ENCODE data around the gene ANKLE2. TPM values are rescaled to one million over a fixed set of nuclear protein-coding genes. Genes with fewer than 3 reads are reported as not detected.
"Not testable (repeated sequence)": the region's sequence is repeated elsewhere in the genome, so short reads cannot be mapped to it uniquely, and the experiment has no call there.

The ANKLE2 gene
- polyA plus RNA-seq, 3 donors from 2014 or later: 14.4 to 26.7 (median 22.3) TPM

DNA sequence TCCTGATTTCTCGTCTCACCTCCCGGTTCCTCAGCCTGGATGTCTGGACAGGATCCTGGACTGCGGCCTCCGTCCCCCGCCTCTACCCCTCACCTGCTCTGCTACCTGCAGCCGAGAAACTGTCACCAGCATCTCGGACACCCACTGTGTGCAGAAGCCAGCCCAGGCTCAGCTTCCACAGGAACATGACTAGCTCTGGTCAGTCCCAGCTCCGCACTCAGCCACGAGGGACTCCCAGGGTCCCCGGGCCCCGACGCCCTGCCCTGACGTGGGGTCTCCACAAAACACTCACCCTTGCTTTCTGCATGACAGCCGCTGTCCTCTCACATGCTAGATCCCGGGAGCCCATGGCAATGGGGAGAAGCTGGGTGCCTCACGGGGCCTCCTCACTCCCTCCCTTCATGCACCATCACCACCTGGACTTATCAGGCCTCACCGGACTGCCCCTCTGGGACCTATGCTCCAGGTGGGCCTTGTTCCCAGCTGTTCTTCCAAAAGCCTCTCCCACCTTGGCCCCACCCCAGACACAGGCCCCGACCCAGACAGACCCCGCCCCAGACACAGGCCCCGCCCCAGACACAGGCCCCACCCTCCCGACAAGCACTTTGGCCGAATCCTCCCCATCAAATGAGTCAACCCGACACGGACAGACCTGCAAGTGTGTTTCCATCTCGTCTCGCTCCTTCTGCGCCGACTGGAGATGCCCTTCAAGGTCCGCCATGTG lies 26.9 kb upstream of the ANKLE2 start:
- peaks cover 4 to 15% (median 5%) of the 10 kb centered on the region in 3 donors for H3K27me3 Mint-ChIP-seq (ENCODE audit: low read depth in 3 of 3)
- H3K27ac Mint-ChIP-seq: peak overlapping the region in 2 of 6 donors; percentile 13 to 65
- no peak overlapping the region for H3K4me3 Mint-ChIP-seq
- H3K4me1 Mint-ChIP-seq: no peaks in the 10 kb centered on the region
- peaks cover 18 to 30% (median 25%) of the 10 kb centered on the region in 3 donors for H3K36me3 Mint-ChIP-seq
- no peaks in the 10 kb centered on the region for H3K9me3 Mint-ChIP-seq
- no peak for DNase-seq

DNA sequence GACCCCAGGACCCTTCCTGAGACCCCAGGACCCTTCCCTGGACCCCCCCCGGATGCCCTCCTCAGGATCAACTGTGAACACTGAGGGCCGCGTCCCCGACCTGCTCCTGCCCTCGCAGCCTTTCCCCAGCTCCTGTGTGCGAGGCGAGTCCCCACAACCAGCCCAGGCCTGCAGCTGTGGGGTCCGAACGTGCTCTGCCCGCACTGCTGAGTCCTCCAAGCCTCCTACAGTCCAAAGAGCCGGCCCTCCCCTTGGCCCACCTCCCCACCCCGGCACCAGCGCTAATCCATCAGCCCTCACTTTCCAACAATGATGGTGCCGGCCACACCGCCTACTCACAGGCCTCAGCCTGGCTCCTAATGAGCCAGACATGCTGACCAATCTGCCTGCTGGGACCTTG lies 26.2 kb upstream of the ANKLE2 start:
- H3K4me3 Mint-ChIP-seq: no peak overlapping the region
- H3K27ac Mint-ChIP-seq: peak overlapping the region in 2 of 6 donors; percentile 45 to 65
- peaks cover 4 to 15% (median 5%) of the 10 kb centered on the region in 3 donors for H3K27me3 Mint-ChIP-seq (ENCODE audit: low read depth in 3 of 3)
- H3K9me3 Mint-ChIP-seq: no peaks in the 10 kb centered on the region
- H3K4me1 Mint-ChIP-seq: no peaks in the 10 kb centered on the region
- no peak for DNase-seq
- peaks cover 18 to 33% (median 25%) of the 10 kb centered on the region in 3 donors for H3K36me3 Mint-ChIP-seq

DNA sequence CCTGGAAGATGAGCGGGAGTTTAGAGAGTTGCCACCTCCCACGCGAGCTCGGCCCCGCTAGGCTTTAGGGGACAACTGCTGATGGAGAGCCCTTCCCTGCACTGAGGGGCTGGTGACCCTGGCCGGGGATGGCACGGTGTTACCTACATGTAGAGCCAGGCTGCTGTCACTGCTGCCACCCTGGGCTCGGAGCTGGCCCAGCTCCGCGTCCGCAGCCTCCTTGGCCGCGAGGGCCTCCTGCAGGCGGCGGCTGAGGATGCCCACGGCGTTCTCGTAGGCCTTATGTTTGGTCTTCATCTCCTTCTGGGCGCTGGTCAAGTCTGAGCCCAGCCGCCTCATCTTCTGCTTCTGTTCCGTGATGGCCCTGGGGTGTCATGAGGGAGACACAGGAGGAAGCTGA lies 24.6 kb upstream of the ANKLE2 start:
- Mint-ChIP-seq H3K4me3 (no peak overlapping the region), H3K4me1 (no peaks in the 10 kb centered on the region), H3K27me3 (ENCODE audit: low read depth in 3 of 3) (peaks cover 4 to 15% (median 5%) of the 10 kb centered on the region in 3 donors), H3K36me3 (peaks cover 15 to 36% (median 25%) of the 10 kb centered on the region in 3 donors), H3K9me3 (no peaks in the 10 kb centered on the region), H3K27ac (no peak overlapping the region)
- DNase-seq: no peak

DNA sequence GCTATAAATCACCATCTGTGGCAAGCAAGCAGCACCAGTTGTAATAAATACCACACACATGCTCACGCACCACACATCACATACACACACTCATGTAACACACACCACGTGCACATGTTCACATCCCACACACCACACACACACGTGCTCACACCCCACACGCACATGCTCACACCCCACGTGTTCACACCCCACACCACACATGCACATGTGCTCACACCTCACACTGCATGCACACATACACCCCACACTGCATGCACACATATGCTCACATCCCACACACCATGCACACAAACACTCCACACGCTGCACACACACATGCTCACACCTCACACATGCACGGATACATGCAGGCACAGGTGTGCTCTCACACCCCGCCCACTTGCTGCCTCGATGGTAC lies 22.9 kb upstream of the ANKLE2 start:
- no peaks in the 10 kb centered on the region for H3K9me3 Mint-ChIP-seq
- H3K4me1 Mint-ChIP-seq: no peaks in the 10 kb centered on the region
- H3K4me3 Mint-ChIP-seq: no peak overlapping the region
- peak overlapping the region in 2 of 6 donors; percentile 2 to 37 for H3K27ac Mint-ChIP-seq
- no peak for DNase-seq
- peaks cover 22 to 49% (median 35%) of the 10 kb centered on the region in 3 donors for H3K36me3 Mint-ChIP-seq
- peaks cover 4 to 15% (median 5%) of the 10 kb centered on the region in 3 donors for H3K27me3 Mint-ChIP-seq (ENCODE audit: low read depth in 3 of 3)

DNA sequence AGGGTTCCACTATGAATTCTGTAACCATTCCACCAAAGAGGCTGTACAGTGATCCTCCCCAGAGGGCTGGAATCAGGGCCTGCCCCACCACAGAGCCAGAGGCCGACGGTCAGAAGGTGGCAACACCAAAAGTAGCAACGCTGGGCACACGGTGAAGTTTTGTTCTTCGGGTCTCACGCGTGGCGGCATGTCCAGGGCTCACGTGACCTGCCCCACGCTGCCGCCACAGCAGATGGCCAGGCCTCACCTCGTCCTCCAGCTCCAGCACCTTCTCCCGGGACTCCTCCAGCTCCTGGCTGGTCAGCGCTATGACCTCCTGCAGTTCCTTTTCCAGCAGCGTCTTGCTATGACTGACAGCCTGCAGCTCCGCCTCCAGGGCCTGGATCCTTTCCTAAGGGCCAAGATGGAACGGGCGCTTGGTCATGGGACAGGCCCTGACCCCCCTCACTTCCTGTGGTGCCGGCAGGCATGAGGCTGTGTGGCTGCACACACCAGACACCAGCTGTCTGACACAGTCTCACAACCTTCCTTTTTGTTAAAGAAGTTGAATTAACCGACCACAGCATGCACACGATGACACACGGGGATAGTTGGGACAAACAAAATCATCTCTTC lies 22.4 kb upstream of the ANKLE2 start:
- peak overlapping the region in 1 of 6 donors; percentile 2 for H3K27ac Mint-ChIP-seq

DNA sequence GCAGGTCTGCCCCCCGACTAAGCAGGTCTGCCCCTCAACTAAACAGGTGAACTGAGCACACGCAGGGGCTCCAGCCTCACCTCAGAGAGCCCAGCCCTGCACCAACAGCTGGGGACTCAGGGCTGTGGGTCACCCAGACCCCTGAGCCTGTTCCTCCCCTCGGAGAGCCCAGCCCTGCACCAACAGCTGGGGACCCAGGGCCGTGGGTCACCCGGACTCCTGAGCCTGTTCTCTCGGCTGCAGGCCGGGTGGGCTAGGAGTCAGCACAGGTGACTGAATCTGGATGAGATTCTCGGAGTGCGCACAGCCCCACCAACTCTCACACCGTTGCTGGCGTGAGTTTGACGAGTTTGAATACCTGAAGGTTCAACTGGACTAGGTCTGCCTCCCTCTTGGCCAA lies 20.3 kb upstream of the ANKLE2 start:
- no peaks in the 10 kb centered on the region for H3K27me3 Mint-ChIP-seq (ENCODE audit: low read depth in 3 of 3)
- no peak for DNase-seq
- H3K4me1 Mint-ChIP-seq: no peaks in the 10 kb centered on the region
- no peak overlapping the region for H3K4me3 Mint-ChIP-seq
- H3K36me3 Mint-ChIP-seq: peaks cover 20 to 48% (median 37%) of the 10 kb centered on the region in 3 donors
- H3K27ac Mint-ChIP-seq: no peak overlapping the region
- H3K9me3 Mint-ChIP-seq: no peaks in the 10 kb centered on the region

More for the DNA sequence above, 22.4 kb upstream of the ANKLE2 start:
- H3K27me3 Mint-ChIP-seq (ENCODE audit: low read depth in 3 of 3): peaks cover 4 to 15% (median 5%) of the 10 kb centered on the region in 3 donors
- H3K4me3 Mint-ChIP-seq: no peak overlapping the region
- no peaks in the 10 kb centered on the region for H3K4me1 Mint-ChIP-seq
- no peak for DNase-seq
- peaks cover 25 to 51% (median 37%) of the 10 kb centered on the region in 3 donors for H3K36me3 Mint-ChIP-seq
- no peaks in the 10 kb centered on the region for H3K9me3 Mint-ChIP-seq

DNA sequence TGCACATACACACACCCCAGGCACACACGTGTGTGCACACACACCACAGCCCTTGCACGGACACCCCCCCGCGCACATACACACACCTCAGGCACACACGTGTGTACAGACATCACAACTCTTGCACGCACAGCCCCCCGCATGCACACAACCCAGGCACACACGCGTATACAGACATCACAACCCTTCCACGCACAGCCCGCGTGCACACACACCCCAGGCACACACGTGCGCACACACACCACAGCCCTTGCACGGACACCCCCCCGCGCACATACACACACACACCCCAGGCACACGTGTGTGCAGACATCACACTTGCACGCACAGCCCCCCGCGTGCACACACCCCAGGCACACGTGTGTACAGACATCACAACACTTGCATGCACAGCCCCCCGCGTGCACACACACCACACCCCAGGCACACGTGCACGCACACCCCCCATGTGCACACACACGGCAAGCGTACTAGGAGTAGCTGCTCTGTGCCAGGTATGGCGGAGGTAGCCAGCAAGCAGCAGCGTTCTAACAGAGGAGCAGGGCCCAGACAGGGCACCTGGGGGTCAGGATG lies 18.2 kb upstream of the ANKLE2 start:
- DNase-seq: no peak
- Mint-ChIP-seq H3K27me3 (ENCODE audit: low read depth in 3 of 3) (no peaks in the 10 kb centered on the region), H3K9me3 (no peaks in the 10 kb centered on the region), H3K27ac (peak overlapping the region in 3 of 6 donors; percentile 5 to 45 (median 37)), H3K36me3 (peaks cover 20 to 38% (median 23%) of the 10 kb centered on the region in 3 donors), H3K4me1 (no peaks in the 10 kb centered on the region), H3K4me3 (no peak overlapping the region)

DNA sequence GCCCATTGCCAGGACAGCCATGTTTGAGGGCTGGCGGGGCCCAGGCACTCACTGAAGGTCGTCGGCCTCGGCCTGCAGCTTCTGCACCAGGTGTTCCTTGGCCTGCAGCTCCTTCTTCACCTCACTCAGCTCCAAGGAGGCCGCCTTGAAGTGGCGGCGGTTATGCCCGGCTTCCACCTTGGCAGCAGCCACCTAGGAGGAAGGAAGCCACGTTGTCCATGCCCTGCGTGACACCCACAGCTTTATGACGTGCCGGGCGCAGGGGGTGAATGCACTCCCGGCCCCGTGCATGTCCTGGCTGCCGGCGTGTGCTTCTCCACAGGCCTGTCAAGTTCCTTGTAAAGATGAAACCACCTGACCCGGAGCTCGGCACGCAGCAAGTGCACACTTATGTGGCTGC lies 16.0 kb upstream of the ANKLE2 start:
- H3K9me3 Mint-ChIP-seq: no peaks in the 10 kb centered on the region
- no peak overlapping the region for H3K27ac Mint-ChIP-seq
- no peak overlapping the region for H3K4me3 Mint-ChIP-seq
- DNase-seq: no peak
- H3K4me1 Mint-ChIP-seq: no peaks in the 10 kb centered on the region
- peaks cover 16 to 30% (median 18%) of the 10 kb centered on the region in 3 donors for H3K36me3 Mint-ChIP-seq
- H3K27me3 Mint-ChIP-seq (ENCODE audit: low read depth in 3 of 3): no peaks in the 10 kb centered on the region

DNA sequence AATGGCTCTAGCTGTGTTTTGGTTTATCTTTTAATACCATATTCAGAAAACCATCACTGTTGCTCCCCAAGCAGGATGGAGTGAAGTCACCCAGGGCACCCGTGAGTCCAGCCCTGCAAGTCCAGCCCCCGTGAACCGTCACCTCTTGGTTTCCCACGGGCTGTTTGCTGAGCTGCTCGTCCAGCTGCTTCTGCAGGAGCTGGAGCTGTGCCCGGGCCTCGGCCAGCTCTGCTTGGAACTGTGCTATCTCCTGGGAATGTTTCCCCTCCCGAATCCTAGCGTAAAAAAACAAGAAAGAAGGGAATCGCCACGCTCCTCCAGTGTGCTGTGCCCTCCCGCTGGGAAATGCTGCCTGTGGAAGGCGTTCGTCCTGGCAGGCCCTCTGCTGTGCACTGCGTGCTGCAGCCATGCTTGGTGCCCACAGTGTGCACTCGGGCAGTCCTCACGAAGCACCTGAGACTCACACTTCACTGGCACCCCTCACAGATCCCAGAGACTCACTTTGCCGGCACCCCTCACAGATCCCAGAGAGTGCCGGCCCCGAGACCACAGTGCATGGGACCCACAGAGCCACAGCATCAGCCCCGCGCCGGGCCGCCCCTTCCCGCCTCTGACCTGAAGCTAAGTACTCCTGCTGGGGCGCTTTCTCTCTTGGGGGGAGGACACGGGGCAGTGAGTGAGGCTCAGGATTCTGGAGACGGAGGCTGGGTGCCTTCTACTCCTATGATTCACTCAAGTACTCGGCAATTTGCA lies 15.4 kb upstream of the ANKLE2 start:
- peaks cover 16 to 30% (median 18%) of the 10 kb centered on the region in 3 donors for H3K36me3 Mint-ChIP-seq
- no peak overlapping the region for H3K27ac Mint-ChIP-seq
- no peak for DNase-seq
- no peaks in the 10 kb centered on the region for H3K9me3 Mint-ChIP-seq
- H3K4me3 Mint-ChIP-seq: no peak overlapping the region
- H3K27me3 Mint-ChIP-seq (ENCODE audit: low read depth in 3 of 3): no peaks in the 10 kb centered on the region
- H3K4me1 Mint-ChIP-seq: no peaks in the 10 kb centered on the region

DNA sequence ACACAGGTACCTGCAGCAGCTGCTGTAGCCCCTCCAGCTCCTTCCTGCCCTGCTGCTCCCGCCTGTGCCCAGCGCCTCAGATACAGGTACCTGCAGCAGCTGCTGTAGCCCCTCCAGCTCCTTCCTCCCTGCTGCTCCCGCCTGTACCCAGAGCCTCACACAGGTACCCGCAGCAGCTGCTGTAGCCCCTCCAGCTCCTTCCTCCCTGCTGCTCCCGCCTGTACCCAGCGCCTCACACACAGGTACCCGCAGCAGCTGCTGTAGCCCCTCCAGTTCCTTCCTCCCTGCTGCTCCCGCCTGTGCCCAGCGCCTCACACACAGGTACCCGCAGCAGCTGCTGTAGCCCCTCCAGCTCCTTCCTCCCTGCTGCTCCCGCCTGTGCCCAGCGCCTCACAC lies 14.6 kb upstream of the ANKLE2 start:
- not testable (repeated sequence) for H3K27me3 Mint-ChIP-seq (ENCODE audit: low read depth in 3 of 3); H3K27ac Mint-ChIP-seq; H3K4me1 Mint-ChIP-seq; DNase-seq; H3K9me3 Mint-ChIP-seq; H3K4me3 Mint-ChIP-seq
- peaks cover 13 to 25% (median 18%) of the 10 kb centered on the region in 3 donors for H3K36me3 Mint-ChIP-seq

DNA sequence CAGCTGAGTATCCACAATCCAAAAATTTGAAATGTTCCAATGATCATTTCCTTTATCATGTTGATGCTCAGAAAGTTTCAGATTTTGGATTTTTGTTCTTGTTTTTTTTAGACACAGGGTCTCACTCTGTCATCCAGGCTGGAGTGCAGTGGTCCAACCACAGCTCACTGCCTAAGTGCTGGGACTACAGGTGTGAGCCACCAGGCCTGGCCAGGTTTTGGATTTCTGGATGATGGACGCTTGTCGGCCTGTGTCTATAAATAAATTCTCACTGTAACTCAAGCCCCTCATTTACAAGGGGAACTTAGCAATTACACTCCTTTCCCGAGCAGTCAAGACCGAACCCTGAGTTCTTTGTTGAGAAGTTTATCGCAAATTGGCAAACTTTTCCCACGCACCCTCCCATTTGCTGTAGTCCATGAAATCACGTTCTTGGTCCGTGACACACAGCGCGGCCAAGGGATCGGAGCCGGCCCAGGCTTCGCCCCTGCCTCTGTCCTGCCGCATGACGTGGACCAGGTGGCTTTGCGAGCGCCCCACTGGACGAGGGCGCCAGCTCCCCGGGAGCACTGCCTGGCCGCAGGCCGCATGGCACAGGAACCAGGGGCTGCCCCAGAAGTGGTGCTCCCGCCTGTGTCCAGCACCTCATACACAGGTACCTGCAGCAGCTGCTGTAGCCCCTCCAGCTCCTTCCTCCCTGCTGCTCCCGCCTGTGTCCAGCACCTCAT lies 14.0 kb upstream of the ANKLE2 start:
- peak overlapping the region in 1 of 6 donors; percentile 17 for H3K27ac Mint-ChIP-seq
- peaks cover 13 to 22% (median 18%) of the 10 kb centered on the region in 3 donors for H3K36me3 Mint-ChIP-seq
- H3K9me3 Mint-ChIP-seq: no peaks in the 10 kb centered on the region
- no peak for DNase-seq
- H3K27me3 Mint-ChIP-seq (ENCODE audit: low read depth in 3 of 3): no peaks in the 10 kb centered on the region
- no peak overlapping the region for H3K4me3 Mint-ChIP-seq
- peaks cover 0 to 6% of the 10 kb centered on the region in 2 donors for H3K4me1 Mint-ChIP-seq

DNA sequence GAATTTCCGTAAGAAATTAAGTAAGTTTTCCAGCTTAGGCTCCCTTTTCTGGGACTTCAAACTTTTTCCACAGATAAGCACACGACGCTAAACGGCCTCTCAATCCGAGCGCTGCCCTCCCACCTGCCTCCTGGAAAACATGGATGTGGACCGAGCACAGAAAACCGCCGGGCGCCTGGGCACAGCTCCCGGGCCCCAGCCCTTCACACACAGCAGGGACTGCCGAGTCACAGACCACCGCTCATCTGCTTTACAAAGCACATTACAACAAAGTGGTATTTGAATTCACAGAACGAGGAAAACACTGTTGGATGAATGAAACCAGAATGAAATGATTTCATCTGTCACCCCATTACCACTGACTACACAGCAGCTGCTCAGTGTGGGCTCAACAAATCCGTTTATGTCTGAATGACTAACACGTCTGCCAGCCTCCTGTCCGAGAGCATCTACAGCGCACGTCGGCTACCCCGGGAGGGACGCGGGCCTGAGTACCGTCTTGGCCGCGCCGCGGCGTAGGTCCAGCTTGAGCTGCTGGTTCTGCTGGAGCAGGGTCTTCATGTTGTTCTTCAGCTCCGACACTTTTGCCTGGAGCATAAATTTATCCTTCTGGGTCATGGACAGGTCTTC lies 13.1 kb upstream of the ANKLE2 start:
- Mint-ChIP-seq H3K4me3 (no peak overlapping the region), H3K36me3 (peaks cover 4 to 13% (median 12%) of the 10 kb centered on the region in 3 donors), H3K9me3 (no peaks in the 10 kb centered on the region), H3K4me1 (peaks cover 0 to 6% of the 10 kb centered on the region in 2 donors), H3K27ac (peak overlapping the region in 1 of 6 donors; percentile 14), H3K27me3 (ENCODE audit: low read depth in 3 of 3) (peaks cover 0 to 1% (median 0%) of the 10 kb centered on the region in 3 donors)
- no peak for DNase-seq

DNA sequence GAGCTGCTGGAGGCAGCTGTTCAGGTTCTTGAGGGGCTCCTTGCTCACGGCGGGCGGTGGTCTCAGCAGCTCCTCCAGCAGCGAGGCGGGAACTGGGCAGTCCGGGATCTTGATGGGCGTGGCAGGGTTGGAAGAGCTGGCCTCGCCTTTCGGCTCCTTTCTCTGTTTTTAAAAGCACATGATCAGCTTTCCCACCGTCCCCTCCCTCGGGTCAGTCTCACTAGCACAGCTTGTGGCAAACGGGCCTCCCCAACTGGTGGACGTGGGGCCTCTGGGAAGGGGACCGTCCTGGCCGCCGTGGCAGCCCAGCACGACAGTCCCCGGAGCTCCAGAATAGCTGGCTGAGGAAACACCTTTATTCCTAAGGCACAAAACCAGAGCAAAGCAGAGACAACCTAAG lies 12.5 kb upstream of the ANKLE2 start:
- no peaks in the 10 kb centered on the region for H3K9me3 Mint-ChIP-seq
- H3K4me3 Mint-ChIP-seq: no peak overlapping the region
- DNase-seq: no peak
- peaks cover 0 to 6% of the 10 kb centered on the region in 2 donors for H3K4me1 Mint-ChIP-seq
- no peak overlapping the region for H3K27ac Mint-ChIP-seq
- H3K36me3 Mint-ChIP-seq: peaks cover 0 to 9% (median 7%) of the 10 kb centered on the region in 3 donors
- peaks cover 0 to 1% (median 0%) of the 10 kb centered on the region in 3 donors for H3K27me3 Mint-ChIP-seq (ENCODE audit: low read depth in 3 of 3)
